Raji (cell line): Measurements from ENCODE around the gene SLC38A10.

Experiments used
- POLR2A ChIP-seq: IDR thresholded peaks from 2 replicates; pipeline ENCODE4 v1.6.1; 2011; ENCODE audit warnings: low read depth, low read length, control low read depth; ENCODE audit not compliant: insufficient read depth

Gene SLC38A10

DNA sequence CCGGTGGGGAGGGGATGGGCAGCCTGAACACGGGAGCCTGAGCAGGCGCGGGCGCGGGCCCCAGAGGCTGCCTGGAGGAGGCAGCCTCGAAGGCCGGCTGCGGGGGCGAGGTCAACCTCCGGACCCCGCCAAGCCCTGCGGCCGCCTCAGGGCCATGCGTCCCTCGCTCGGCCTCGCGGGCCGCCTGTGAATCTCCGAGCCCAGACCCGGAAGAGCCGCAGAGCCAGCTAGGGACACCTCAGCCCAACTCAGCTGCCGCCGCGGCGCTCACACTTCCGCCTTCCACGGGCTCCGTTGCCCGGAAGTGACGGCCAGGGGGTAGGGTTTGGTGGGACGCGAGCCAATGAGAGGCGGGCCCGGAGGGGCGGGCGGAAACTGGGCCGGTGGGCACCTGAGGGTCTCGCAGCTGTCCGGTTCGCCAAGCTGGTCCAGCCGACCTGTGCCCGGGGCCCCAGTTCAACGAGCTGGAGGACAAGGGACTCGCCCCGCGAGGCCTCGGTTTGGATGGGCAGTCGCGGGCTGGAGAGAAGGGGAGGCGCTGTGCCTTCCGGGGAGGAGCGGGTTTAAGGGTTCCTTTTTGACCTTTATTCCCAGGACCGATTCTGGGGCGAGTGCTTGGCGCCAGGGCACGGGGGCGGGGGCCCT, at the start of gene SLC38A10:
Gene SLC38A10 (minus strand): TSS at position 277 of the 645 bp plus-strand sequence. CDS start 386 bp downstream, outside the sequence.
- TF ChIP-seq POLR2A: peak; percentile 88

DNA sequence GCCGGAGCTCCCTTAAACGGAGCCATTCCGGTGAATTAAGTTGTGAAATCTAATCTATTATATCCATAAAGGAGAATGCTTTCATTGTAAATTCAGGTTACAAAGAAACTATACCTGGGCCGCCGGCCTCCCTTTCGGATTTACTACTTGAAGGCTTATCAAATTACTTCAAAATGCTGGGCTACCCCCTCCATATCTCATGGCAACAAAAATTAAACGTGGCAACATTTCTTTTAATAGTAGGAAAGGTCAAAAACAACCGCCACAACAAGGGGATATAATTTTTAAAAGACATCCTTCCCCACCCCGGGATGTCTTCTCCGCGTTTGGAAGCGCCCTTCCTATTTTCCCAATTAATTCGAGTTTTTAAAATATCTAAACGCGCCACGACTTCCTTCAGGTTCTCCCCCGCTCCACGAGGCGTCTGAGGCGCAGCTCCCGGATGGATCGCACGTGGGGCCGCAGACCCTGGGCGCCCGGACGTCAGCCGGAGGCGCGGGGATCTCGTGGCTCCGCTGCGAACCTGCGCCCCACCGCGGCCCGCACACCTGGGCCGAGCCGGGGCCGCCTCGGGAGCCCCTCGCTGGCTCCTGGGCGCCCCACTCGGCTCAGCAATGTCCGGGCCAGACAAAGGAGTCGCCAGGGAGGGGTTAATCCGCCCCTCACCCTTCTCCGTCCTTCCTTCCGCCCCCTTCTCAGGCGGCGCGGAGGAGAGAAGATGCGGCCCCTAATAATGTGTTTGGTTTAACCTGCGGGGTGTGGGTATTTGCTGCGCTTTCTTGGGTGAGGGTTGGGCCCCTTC, 47.4 kb upstream of the SLC38A10 start:
- no peak for TF ChIP-seq POLR2A

DNA sequence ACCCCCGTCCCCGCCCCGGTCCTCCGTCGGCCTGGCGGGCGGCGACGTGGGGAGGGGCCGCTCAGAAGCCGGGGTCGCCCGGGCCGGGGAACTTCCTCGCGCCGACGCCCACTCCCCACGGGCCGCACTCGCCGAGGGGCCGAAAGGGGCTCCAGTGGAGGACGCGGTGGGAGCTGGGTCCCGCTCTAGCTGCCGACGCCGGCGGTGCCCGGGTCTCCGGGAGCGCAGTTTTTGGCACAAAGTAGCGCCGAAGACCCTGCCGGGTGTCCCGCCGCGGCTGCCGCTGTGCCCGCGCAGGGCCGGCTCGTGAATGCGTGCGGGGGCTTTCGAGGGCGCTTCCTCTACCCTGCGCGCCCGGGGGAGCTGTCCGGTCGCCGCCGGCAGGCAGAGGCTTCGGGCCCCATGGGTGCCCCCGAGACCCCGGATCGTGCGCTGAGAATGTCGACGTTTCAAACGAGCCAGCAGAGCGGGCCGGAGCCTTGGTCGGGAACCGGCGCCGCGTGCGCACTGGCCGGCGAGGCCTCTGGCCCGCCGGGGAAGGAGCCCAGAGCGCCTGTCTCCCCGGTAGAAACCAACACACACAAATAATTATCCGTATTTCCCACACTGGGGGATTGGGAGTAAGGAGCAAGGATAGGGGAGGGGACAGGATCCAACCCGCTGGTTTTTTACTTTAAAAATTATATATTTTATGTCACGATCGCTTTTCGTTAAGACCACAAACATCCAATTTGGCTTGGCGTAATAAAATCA, 46.6 kb upstream of the SLC38A10 start:
- TF ChIP-seq POLR2A: no peak

DNA sequence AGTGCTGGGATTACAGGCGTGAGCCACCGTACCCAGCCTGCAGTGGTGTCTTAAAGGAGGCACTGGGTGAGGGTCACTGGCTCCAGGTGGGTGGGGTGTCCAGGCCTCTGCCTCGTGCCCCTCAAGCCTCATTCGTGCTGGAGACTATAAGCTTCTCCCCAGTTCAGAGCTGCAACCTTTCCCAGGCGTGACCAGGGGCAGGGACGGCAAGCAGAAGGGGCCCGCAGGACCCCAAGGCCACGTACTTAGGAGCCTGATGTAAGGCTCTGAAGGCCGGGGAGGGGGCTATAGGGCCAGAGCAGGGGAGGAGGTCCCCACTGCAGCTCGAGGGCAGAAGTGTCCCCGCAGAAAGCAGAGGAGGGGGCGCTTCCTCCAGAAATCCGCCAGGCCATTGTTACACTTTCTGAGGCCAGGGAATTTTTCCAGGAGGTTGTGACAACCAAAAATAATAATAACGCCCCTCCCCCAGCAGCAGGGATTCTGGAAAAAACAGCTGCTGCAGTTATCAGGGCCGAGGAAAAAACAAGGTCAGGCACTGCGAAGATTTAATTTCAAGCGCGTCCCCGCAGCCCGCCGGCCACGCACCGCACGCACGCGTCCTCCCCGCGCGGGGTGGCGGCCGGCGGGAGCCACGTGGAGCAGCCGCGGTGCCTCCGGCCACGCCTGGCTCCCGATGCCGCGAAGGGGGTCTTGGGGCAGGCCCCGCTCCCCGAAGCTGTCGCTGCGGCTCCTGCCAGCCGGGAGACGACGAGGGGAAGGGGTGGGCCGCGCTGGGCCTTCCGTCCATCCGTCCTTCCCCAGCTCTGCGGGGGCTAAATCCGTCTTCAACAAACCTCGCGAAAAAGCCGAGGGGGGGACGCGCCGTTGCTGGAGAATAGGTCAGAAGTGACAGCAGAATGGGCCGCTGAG, 45.8 kb upstream of the SLC38A10 start:
- TF ChIP-seq POLR2A: no peak

DNA sequence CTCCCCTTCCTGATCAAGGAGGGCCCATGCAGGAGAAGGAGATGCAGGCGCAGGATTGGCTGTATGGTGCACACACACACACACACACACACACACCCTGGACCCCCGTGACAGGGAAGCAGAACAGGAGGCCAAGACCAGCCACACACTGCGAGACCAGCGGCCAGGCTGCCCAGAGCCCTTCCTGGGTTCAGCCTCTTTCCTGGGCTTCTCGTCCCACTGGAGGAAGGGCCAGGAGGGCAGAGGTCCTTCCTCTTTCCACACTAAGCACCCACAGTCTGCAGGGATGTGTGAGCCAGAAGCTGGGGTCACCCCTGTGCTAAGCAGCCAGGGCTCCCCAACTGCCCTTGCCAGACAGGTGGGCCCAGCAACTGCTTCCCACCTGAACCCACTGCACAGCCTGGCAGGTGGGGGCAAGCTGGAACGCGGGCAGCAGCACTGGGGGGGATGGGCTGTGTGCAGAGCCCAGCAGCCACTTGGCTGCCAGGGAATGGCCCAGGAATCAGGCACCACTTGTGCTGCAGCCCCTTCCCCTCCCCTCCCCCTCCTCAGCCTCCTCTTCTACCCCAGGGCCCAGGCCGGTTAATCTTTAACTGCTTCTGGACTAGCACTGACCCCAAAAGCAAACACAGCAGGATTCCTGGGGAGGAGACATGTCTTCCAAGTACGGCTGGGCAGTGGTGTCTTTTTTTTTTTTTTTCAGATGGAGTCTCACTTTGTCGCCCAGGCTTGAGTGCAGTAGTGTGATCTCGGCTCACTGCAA, 44.6 kb upstream of the SLC38A10 start:
- TF ChIP-seq POLR2A: no peak

DNA sequence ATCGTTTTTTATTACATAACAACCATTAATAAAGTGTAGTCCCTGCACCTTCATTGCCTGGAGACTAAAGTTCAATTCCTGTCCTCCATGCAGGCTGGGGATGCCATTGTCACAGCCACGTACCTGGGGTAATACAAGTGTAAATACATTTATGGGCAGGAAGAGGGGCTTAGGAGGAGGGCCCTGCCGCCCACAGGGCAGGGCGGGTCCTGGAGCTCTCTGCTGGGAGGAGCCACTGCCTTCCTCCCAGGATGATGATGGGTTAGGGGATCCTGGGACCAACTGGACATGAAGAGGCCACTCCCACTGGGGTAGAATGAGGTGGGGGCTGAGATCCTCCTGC, 44.1 kb upstream of the SLC38A10 start:
- no peak for TF ChIP-seq POLR2A

DNA sequence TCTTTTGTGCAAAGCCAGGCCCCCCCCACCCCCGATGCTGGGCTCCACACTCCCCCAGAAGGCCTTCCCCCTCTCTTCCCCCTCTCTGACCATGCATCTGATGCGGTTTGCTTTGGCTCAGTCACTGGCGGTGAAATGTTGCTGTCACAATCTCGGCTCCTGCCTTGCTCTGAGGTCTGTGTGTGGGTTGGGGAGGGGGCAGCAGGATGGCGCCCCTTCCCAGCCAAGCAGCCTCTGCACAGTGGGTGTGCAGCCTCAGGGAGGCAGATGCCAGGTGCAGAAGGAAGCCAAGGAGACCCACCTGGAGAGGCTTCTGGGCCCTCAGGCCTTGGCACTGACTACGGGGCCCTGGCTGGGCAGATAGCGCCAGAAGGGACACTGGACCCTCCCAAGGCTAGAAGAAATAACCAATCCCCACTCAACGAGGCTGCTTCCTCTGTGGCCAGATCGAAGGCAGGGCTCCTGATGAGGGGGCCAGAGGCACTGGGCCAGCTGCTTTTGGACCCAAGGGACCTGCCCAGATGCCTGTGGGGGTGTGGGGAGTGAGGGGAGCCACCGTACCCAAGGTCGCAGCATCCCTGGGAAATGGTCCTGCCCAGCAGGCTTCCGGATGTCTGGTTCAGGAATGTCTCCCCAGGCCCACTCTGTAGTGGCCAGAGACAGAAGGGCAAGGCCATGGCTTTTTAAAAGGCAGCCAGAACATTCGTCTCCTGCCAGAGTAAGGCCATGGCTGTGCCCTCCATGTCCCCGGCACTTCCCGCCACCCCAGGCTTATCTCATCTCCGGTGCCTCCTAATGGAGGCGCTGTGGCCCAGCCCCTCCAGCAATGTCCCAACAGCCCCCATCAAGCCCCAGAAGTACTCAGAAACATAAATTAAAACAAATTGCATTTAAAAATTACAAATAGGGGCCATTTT, 43.4 kb upstream of the SLC38A10 start:
- TF ChIP-seq POLR2A: no peak

DNA sequence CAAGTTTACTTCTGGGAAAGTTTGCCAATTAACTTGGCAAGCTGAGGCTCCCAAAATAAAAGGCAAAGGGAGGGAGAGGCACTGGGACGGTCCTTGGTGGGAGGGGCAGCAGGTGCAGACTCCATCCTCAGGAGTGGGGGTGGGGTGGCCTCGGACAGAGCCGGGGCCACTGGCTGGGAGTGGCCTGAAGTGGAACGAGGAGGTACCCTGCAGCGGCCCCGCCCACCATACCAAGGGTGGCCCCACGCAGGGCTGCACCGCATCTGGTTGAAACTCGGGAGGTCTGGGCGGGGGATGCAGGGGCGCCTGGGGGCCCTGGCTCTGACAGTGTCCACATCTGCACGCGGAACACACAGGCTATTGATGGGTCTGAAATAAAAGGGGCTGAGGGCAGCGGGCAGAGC, 42.4 kb upstream of the SLC38A10 start:
- no peak for TF ChIP-seq POLR2A

DNA sequence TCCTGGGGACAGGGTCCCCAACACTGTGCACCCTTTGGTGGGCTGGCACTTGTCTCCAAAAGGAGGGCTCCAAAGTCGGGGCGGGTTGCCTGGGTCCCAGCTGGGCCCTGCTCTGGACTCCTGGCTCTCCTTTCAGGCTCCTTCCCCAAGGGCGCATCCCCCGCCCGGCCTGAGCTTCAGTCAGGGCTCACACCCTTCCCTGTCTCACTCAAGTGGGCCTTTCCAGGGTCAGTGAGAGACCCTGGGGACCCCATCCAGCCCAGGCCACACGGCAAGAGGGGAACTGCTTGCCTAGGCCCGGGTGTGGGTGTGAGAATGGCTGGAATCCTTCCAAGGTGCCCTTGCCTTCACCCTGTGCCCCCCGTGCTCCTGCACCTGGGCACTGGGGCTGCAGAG, 41.8 kb upstream of the SLC38A10 start:
- no peak for TF ChIP-seq POLR2A

DNA sequence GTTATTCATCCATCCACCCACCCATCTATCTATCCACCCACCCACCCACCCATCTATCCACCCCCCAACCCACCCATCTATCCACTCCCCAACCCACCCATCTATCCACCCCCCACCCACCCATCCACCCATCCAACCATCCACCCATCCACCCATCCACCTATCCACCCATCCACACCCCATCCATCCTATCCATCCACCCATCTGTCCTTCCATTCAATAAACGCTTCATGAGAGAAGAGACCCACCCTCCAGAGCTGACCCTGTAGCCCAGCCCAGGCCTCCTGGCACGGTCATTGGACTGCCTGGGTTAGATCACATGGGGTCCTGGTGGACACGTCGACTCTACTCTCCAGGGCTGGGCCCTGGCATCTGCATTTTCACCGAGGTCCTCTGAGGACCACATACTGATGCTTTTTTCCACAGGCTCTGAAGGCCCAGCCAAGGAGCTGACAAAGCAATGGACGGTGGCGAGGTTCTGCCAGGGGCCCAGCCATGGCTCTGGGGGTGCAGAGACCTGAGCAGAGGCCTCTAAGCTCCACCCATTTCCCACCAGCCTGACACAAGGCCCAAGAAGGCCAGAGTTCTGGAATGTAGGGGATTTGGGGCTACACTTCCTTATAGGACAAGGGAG, 41.3 kb upstream of the SLC38A10 start:
- no peak for TF ChIP-seq POLR2A

DNA sequence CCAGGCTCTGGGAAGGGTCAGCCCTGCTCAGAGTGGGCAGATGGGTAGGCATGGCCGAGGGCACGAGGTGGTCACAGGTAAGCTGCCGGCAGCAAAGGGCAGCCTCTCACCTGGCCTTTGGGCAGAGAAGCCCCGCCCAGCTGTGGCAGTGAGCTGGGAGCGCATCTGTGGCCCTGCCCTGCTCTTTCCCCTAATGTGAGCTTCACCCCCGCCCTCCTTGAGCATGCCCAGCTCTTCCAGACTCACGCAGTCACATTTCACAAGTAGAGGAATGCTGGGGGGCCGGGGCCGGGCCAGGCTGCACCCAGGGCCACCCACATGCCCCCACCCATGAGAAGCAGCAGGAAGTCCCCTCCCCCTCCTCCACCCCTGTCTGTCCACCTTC, 40.7 kb upstream of the SLC38A10 start:
- TF ChIP-seq POLR2A: no peak

DNA sequence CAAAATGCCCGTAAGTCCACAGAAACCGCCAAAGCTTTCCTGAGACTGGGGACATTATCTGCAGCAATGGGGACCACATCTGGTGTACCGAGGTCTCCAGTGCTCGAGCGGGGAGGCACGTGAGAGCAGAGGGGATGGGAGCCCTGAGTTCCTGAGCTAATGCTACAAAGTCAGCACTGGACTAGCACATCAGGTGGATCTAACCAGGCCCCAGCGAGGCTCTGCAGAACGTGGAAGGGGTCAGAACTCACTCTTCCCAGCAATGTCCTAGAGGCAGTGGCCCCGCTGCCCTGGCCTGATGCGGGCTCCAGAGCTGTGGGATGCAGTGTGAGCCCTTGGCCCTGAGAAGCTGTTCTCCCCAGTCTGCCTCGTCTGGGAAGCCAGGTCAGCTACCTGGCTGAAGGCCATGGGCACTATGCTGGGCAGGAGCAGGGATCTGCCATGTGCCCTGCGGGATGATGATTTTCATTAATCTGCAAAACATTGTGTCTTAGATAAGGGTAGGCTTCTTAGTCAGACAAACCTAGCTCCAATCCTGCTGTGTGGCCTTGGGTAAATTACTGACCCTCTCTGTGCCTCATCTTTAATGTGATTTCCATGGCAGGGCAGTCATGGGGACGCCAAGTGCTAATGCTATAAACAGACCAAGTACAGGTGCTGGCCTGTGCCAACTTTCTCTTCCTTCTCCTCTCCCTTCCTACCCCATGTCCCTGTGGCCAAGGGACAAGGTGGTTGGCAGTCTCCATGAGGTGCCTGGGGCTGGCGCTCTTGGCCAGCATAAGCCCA, 40.1 kb upstream of the SLC38A10 start:
- TF ChIP-seq POLR2A: no peak
